Stomach (tissue), 4 donors: ENCODE data around the gene EIF4EBP3.

Experiments used
- EP300 ChIP-seq: sonication (generic); formaldehyde crosslinking; IDR thresholded peaks from one replicate; pipeline ENCODE4 v1.6.1; 2017; ENCODE audit warnings: antibody characterized with exemption
- POLR2A ChIP-seq, 4 donors: fragments of 450-650 bp; IDR thresholded peaks; one replicate each; pipeline ENCODE4 v1.6.1; 2016; ENCODE audit warnings: antibody characterized with exemption in 4 of 4, control low read depth in 2 of 4, mild to moderate bottlenecking in 1 of 4, moderate library complexity in 1 of 4
- TF ChIP-seq, protein P1 (sequence below), 7 experiments: fragments of 450-650 bp in 4 of 7; fragments of 200-600 bp in 3 of 7; sonication (generic) in 3 of 7; IDR thresholded peaks; one replicate each; pipeline ENCODE4 v1.5.1; 2016 to 2019; ENCODE audit warnings: antibody characterized with exemption in 7 of 7, control low read depth in 2 of 7, mild to moderate bottlenecking in 1 of 7

DNA sequence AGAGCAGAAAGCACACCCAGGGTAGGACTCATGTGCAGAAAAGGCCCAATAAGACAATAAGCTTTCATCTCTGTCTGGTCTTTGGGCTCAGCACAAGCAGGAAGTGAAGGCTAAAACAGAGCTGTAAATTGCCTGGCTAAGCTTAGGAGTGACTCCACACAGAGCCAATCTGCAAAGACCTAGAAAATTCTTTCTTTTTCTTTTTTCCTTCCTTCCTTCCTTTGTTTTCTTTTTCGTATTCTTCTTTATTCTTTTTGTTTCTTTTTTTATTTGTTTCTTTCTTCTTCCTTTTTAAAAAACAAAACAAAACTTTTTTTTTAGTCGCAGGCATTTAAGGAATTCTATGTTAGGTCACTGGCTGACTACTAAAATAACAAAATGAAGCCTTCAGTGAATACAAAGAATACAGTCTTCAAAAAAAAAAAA is 29.3 kb downstream of the EIF4EBP3 start:
- TF ChIP-seq EP300 (no peak), POLR2A (IDR thresholded peaks at IDR 0.05) (no peak)
- TF ChIP-seq, protein P1, sequence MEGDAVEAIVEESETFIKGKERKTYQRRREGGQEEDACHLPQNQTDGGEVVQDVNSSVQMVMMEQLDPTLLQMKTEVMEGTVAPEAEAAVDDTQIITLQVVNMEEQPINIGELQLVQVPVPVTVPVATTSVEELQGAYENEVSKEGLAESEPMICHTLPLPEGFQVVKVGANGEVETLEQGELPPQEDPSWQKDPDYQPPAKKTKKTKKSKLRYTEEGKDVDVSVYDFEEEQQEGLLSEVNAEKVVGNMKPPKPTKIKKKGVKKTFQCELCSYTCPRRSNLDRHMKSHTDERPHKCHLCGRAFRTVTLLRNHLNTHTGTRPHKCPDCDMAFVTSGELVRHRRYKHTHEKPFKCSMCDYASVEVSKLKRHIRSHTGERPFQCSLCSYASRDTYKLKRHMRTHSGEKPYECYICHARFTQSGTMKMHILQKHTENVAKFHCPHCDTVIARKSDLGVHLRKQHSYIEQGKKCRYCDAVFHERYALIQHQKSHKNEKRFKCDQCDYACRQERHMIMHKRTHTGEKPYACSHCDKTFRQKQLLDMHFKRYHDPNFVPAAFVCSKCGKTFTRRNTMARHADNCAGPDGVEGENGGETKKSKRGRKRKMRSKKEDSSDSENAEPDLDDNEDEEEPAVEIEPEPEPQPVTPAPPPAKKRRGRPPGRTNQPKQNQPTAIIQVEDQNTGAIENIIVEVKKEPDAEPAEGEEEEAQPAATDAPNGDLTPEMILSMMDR (IDR thresholded peaks at IDR 0.05) = no peak
